Glomerular visceral epithelial cell (primary cell): Measurements from ENCODE around the gene ZNF28.
"Not testable (repeated sequence)": the region's sequence is repeated elsewhere in the genome, so short reads cannot be mapped to it uniquely, and the experiment has no call there.

Experiments used
- DNase-seq: peaks from one replicate; pipeline ENCODE4 v3.0.0-alpha.2; 2016; ENCODE audit errors: extremely low spot score

ZNF28 gene

DNA sequence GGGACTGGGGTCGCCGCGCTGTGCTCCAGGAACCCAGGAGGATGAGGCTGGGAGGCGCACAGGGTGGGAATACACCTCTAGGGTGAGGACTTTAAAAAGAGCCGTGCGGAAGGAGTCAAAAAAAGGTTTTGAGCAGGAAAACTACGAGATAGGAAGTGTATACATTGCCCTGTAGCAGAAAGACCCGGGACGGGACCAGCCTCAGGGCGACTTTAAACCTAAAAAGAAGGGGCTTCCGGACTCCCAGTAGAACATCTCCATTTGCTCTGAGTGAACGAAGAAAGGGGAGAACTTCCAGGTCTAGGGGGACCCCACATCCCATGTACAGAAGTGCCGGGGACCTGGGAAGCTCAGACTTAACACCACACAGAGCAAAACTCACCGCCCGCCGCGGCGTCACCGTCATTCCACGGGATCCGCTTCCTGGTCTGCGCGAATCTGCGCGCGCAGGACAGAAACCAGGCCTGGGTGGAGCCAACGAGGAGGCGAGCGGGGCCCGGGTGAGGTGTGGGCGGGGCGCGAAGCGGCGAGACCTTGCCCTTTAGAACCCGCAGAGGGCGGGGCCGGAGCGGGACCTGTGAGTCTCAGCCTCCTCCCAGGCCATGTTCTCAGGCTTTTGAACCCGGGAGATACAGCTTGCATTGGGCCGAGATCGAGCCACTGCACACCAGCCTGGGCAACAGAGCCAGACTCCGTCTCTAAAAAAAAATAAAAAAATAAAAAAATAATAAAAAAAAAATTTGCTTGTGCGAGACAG lies at the start of gene ZNF28:
ZNF28 (minus strand) TSS at position 430 of the 757 bp plus-strand sequence. CDS start 3,675 bp downstream, outside the sequence.
- DNase-seq: peak; percentile 26

DNA sequence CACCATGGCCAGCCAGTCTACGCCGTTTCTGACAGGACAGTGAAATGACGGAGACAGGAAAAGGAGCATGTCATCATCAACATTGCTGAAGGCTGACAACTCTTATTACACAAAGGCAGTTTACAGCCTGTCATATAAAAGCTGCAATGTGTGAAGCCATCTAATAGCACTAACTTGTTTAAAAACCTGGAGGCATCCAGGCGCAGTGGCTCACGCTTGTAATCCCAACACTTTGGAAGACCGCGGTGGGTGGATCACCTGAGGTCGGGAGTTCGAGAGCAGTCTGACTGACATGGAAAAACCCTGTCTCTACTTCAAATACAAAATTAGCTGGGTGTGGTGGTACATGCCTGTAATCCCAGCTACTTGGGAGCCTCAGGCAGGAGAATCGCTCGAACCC lies 46.6 kb upstream of the ZNF28 start:
- DNase-seq: not testable (repeated sequence)

DNA sequence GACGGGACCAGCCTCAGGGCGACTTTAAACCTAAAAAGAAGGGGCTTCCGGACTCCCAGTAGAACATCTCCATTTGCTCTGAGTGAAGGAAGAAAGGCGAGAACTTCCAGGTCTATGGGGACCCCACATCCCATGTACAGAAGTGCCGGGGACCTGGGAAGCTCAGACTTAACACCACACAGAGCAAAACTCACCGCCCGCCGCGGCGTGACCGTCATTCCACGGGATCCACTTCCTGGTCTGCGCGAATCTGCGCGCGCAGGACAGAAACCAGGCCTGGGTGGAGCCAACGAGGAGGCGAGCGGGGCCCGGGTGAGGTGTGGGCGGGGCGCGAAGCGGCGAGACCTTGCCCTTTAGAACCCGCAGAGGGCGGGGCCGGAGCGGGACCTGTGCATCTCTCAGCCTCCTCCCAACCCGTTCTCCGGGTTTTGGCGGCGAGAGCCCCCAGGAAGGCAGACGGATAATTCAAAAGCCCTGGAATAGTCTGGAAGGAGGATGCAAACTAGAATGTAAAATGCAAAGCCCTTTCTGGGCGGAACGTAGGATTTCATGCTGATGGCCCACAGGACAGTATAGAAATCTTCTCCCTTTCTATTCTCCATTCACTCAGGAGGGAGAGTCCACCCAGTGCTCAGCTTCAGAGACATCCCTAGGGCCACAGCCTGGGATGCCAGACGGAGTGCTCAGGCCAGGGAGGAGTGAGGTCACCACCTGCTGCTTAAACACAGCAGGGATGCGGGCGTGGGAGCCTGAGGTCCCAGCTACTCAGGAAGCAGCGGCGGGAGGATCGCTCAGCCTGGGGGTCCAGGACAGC lies 36.2 kb upstream of the ZNF28 start, which contains the start of gene ZNF468:
ZNF468 (minus strand) TSS at position 242 of the 814 bp plus-strand sequence. CDS start 3,347 bp downstream, outside the sequence.
- DNase-seq: peak; percentile 45

DNA sequence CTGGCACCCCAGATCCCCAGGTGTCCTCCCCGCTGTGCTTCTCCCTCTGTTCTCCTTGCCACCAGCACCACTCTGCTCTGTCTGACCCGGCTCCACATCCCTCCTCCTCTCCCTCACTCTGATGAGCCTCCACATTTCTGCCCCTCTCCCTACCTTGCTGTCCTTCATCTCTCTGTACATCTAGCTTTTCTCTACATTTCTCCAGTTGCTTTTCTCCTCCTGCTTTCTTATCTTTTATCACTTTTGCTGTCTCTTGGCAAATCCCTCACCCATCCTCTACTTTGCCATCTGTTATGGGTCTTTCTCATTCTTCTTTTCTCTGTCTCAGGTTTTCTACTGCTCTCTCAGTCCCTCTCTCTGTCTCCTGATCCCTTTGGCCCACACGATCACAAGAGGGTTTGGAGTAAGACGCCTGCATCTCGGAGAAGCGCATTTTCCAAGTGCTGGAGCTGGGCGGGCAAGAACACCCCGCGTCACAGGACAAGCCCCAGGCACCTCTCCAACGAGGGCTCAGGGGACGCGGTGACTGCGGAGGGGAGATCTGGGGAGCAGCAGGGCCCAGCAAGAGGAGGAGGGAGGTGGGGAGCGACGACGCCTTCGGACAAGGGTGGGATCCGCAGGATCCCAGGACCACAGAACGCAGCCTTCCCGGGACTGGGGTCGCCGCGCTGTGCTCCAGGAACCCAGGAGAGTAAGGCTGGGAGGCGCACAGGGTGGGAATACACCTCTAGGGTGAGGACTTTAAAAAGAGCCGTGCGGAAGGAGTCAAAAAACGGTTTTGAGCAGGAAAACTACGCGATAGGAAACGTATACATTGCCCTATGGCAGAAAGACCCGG lies 35.3 kb upstream of the ZNF28 start:
- DNase-seq: not testable (repeated sequence)

DNA sequence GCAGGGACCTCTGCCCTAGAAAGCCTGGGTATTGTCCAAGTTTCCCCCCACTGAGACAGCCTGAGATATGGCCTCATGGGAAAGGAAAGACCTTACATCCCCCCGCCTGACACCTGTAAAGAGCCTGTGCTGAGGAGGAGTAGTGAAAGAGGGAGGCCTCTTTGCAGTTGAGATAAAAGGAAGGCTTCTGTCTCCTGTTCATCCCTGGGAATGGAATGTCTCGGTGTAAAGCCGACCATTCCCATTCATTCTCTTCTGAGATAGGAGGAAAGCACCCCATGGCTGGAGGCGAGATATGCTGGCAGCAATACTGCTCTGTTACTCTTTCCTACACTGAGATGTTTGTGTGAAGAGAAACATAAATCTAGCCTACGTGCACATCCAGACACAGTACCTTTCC lies 25.9 kb upstream of the ZNF28 start:
- DNase-seq: not testable (repeated sequence)

DNA sequence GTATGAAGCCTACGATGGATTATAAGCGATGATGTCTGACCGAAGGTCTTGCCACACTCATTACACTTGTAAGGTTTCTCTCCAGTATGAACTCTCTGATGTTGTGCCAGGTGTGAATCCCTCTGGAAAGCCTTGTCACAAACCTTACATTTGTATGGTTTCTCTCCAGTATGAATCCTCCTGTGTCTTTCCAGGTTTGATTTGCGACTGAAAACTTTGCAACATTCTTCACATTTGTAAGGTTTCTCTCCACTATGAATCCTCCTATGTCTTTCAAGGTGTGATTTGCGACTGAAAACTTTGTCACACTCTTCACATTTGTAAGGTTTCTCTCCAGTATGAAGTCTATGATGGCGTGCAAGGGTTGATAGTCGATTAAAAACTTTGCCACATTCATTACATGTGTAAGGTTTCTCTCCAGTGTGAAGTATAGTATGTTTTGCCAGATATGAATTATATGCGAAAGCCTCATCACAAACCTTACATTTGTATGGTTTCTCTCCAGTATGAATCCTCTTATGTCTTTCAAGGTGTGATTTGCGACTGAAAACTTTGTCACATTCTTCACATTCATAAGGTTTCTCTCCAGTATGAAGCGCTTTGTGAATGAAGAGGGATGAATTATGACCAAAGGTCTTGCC lies 19.5 kb upstream of the ZNF28 start:
- not testable (repeated sequence) for DNase-seq

- not testable (repeated sequence) for DNase-seq
These were observed 12.9 kb upstream of the ZNF28 start for GRCh38 chr19:52834289-52834688.

DNA sequence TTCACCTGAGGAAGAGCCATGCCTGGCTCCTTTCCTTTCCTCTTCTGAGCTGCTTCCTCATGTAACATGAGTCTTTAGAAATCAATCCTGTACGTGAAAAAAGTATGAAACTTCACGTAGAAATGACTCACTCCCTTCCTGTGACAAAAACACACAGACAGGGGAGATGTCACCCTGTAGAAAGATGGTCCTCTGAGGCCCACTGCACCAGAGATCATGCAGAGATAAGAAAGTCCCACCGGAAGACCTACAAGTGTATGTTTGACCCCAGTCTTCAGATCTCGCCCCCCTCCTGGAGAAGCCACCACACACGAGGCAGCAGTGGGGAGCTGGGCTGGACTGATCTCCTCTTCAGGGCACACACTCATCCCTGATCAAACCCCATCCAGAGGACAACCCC lies 12.1 kb upstream of the ZNF28 start:
- not testable (repeated sequence) for DNase-seq

DNA sequence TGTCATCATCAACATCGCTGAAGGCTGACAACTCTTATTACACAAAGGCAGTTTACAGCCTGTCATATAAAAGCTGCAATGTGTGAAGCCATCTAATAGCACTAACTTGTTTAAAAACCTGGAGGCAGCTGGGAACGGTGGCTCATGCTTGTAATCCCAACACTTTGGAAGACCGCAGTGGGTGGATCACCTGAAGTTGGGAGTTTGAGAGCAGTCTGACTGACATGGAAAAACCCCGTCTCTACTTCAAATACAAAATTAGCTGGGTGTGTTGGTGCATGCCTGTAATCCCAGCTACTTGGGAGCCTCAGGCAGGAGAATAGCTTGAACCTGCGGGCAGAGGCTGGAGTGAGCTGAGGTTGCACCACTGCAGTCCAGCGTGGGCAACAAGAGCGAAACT lies 8.4 kb upstream of the ZNF28 start:
- DNase-seq: not testable (repeated sequence)

- no peak for DNase-seq
These were observed 4.3 kb upstream of the ZNF28 start for GRCh38 chr19:52825765-52826164.

DNA sequence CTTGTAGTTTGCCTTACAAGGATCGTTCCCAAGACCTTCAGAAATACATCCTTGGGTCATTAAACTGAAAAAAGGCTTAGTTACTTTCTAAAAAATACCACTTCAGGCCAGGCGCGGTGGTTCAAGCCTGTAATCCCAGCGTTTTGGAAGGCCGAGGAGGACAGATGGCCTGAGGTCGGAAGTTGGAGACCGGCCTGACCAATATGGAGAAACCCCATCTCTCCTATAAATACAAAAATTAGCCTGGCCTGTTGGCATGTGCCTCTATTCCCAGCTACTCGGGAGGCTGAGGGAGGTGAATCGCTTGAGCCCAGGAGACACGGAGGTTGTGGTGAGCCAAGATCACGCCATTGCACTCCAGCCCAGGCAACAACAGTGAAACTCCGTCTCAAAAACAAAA lies 2.2 kb upstream of the ZNF28 start:
- no peak for DNase-seq

DNA sequence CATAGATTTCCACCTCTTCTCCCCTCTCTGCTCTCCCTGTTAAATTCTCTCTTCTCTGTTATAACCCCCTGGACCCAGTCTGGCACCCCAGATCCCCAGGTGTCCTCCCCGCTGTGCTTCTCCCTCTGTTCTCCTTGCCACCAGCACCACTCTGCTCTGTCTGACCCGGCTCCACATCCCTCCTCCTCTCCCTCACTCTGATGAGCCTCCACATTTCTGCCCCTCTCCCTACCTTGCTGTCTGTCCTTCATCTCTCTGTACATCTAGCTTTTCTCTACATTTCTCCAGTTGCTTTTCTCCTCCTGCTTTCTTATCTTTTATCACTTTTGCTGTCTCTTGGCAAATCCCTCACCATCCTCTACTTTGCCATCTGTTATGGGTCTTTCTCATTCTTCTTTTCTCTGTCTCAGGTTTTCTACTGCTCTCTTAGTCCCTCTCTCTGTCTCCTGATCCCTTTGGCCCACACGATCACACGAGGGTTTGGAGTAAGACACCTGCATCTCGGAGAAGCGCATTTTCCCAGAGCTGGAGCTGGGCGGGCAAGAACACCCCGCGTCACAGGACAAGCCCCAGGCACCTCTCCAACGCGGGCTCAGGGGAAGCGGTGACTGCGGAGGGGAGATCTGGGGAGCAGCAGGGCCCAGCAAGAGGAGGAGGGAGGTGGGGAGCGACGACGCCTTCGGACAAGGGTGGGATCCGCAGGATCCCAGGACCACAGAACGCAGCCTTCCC lies 795 bp downstream of the ZNF28 start:
- peak; percentile 21 for DNase-seq

DNA sequence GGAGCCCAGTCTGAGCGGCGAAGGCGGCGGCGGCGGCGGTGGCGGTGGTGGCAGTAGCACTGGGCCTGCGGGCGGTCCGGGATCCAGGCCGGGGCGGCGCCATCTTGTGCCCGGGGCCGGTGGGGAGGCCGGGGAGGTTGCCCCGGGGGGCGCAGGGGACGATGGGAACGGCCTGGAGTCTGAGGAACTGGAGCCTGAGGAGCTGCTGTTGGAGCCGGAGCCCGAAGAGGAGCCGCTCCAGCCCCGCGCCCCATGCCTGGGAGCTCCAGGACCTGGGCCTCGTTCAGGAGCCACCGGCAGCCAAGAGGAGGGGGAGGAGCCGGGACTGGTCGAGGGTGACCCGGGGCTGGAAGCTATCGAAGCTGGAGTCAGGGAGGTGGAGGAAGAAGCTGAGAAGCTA lies 11.6 kb downstream of the ZNF28 start:
- no peak for DNase-seq

DNA sequence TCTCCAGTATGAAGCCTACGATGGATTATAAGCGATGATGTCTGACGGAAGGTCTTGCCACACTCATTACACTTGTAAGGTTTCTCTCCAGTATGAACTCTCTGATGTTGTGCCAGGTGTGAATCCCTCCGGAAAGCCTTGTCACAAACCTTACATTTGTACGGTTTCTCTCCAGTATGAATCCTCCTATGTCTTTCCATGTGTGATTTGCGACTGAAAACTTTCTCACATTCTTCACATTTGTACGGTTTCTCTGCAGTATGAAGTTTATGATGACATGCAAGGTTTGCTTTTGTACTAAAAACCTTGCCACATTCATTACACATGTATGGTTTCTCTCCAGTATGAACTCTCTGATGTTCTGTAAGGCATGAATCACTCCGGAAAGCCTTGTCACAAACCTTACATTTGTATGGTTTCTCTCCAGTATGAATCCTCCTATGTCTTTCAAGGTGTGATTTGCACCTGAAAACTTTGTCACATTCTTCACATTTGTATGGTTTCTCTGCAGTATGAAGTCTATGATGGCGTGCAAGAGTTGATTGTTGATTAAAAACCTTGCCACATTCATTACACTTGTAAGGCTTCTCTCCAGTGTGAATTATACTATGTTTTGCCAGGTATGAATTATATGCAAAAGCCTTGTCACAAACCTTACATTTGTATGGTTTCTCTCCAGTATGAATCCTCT lies 21.3 kb downstream of the ZNF28 start:
- not testable (repeated sequence) for DNase-seq

GRCh38 chr19:52789440-52789839 lies 32.0 kb downstream of the ZNF28 start:
- no peak for DNase-seq

- peak; percentile 65 for DNase-seq
These were observed 34.7 kb downstream of the ZNF28 start, which contains the start of gene ZNF600 for GRCh38 chr19:52786464-52787354. ZNF600 (minus strand) TSS chr19:52786791; CDS start chr19:52778888, 7,903 bp downstream.

DNA sequence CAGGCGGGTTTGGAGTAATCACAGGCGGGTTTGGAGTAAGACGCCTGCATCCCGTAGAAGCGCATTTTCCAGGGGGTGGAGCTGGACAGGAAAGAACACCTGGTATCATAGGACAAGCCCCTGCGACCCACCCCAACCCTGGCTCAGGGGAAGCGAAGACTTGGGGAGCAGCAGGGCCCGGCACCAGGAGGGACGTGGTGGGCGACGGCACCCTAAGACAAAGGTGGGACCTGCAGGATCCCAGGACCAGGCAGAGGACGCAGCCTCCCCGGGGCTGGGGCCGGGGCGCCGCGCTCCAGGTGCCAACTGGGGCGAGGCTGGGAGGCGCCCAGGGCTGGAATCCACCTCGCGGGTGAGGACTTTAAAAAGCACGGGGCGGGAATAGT lies 35.4 kb downstream of the ZNF28 start:
- DNase-seq: no peak

DNA sequence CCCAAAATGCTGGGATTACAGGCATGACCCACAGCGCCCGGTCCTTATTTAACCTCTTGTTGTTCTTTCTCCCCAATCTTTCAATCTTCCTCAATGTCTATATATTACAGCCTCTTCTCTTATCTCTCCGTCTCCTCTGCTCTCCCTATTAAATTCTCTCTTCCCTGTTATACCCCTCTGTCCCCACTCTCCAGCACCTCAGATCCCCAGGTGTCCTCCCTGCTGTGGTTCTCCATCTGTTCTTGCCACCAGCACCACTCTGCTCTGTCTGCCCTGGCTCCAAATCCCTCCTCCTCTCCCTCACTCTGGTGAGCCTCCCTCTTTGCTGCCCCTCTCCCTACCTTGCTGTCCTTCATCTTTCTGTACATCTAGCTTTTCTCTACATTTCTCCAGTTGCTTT lies 35.9 kb downstream of the ZNF28 start:
- no peak for DNase-seq

DNA sequence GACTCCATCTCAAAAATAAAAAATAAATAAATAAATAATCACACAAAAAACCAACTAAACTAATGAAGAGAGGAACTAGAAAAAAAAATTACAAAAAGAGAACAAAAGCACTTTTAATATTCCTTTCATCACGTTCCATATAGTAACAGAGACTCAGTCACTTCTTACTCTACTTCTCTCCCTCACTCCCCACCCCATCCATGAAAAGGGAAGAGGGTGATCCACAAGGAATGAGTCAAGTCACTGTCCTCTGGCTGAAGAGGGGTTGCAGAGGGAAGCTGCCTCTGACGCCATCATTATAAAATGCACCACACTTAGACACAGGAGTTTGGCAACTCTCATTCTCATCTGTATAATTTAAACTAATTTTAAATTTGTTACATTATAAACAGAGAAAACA lies 38.6 kb downstream of the ZNF28 start:
- DNase-seq: not testable (repeated sequence)
